CD14-positive monocyte (primary cell): ENCODE measurements around the gene NDE1. TPM values are rescaled to one million over a fixed set of nuclear protein-coding genes. Genes with fewer than 3 reads are reported as not detected.
A peak's percentile ranks its signal among the peaks of the same experiment; 100 is the strongest.

Experiments used
- DNase-seq, 3 donors: peaks; one replicate each; pipeline ENCODE4 v3.0.0-alpha.2; 2011 to 2022
- H2AFZ ChIP-seq: 2 replicates; pipeline ENCODE4 v1.6.0; 2012; ENCODE audit warnings: mild to moderate bottlenecking, low read depth, low read length, inconsistent platforms; ENCODE audit not compliant: insufficient read depth, poor library complexity, severe bottlenecking
- H3K27ac ChIP-seq, 2 donors: 1 replicate in 1 of 2; 2 replicates in 1 of 2; pipeline ENCODE4 v1.5.1; 2012 to 2013; ENCODE audit warnings: low read length in 2 of 2, control low read depth in 1 of 2, inconsistent platforms in 1 of 2, low read depth in 1 of 2, mild to moderate bottlenecking in 1 of 2
- H3K27me3 ChIP-seq, 2 donors: one replicate each; pipeline versions ENCODE4 v1.6.0 to v1.6.1; 2011 to 2013; ENCODE audit warnings: low read length in 2 of 2; ENCODE audit not compliant: control insufficient read depth in 2 of 2, insufficient read depth in 2 of 2
- H3K36me3 ChIP-seq, 2 donors: replicated peaks in 1 of 2; 1 replicate in 1 of 2; 2 replicates in 1 of 2; pipeline versions ENCODE4 v1.5.1 to v1.6.1; 2012 to 2013; ENCODE audit warnings: low read length in 2 of 2, control low read depth in 1 of 2, inconsistent platforms in 1 of 2, mild to moderate bottlenecking in 1 of 2; ENCODE audit not compliant: insufficient read depth in 2 of 2, control insufficient read depth in 1 of 2
- H3K4me1 ChIP-seq, 2 donors: 1 replicate in 1 of 2; 2 replicates in 1 of 2; pipeline versions ENCODE4 v1.5.1 to v1.6.1; 2012 to 2013; ENCODE audit warnings: low read length in 2 of 2, control low read depth in 1 of 2, inconsistent platforms in 1 of 2, mild to moderate bottlenecking in 1 of 2, moderate library complexity in 1 of 2; ENCODE audit not compliant: insufficient read depth in 2 of 2, control insufficient read depth in 1 of 2
- H3K4me2 ChIP-seq: replicated peaks from 2 replicates; pipeline ENCODE3; 2012; ENCODE audit warnings: low read length, moderate library complexity, mild to moderate bottlenecking; ENCODE audit not compliant: poor library complexity, severe bottlenecking; ENCODE audit errors: extremely low read depth
- H3K4me3 ChIP-seq, 3 experiments: fragments of 200-600 bp in 1 of 3; sonication (generic) in 1 of 3; replicated peaks in 1 of 3; 1 replicate in 2 of 3; 2 replicates in 1 of 3; pipeline ENCODE4 v1.5.1; 2011 to 2013; ENCODE audit warnings: low read length in 3 of 3, mild to moderate bottlenecking in 3 of 3, control low read depth in 2 of 3, low read depth in 2 of 3, inconsistent platforms in 1 of 3, moderate library complexity in 1 of 3
- H3K79me2 ChIP-seq: 2 replicates; pipeline ENCODE4 v1.6.0; 2012; ENCODE audit warnings: mild to moderate bottlenecking, control low read depth, inconsistent platforms, low read length, moderate library complexity; ENCODE audit not compliant: insufficient read depth
- H3K9ac ChIP-seq: 2 replicates; pipeline ENCODE4 v1.6.0; 2017; ENCODE audit warnings: low read length, mild to moderate bottlenecking; ENCODE audit not compliant: insufficient read depth, poor library complexity, severe bottlenecking
- H3K9me3 ChIP-seq, 2 donors: replicated peaks in 1 of 2; 1 replicate in 1 of 2; 2 replicates in 1 of 2; pipeline versions ENCODE4 v1.5.1 to v1.6.1; 2012 to 2013; ENCODE audit warnings: low read length in 2 of 2, control low read depth in 1 of 2; ENCODE audit not compliant: control insufficient read depth in 1 of 2, insufficient read depth in 1 of 2
- H4K20me1 ChIP-seq: 2 replicates; pipeline ENCODE4 v1.6.0; 2012; ENCODE audit warnings: mild to moderate bottlenecking, low read length, control low read depth, moderate library complexity; ENCODE audit not compliant: insufficient read depth
- H3K27ac Mint-ChIP-seq, 7 donors: one replicate each; pipeline ENCODE4 v1.8.0; 2020; ENCODE audit warnings: mild to moderate bottlenecking in 7 of 7, mixed read lengths in 7 of 7, moderate library complexity in 6 of 7, inconsistent platforms in 2 of 7
- H3K27me3 Mint-ChIP-seq, 3 donors: one replicate each; pipeline ENCODE4 v1.8.0; 2021 to 2022; ENCODE audit warnings: low read depth in 3 of 3, mild to moderate bottlenecking in 3 of 3, mixed read lengths in 3 of 3, moderate library complexity in 3 of 3, inconsistent platforms in 1 of 3
- H3K36me3 Mint-ChIP-seq, 2 donors: one replicate each; pipeline ENCODE4 v1.8.0; 2020; ENCODE audit warnings: mixed read lengths in 2 of 2, inconsistent platforms in 1 of 2, mild to moderate bottlenecking in 1 of 2
- H3K4me1 Mint-ChIP-seq: one replicate; pipeline ENCODE4 v1.8.0; 2020; ENCODE audit warnings: mild to moderate bottlenecking, mixed read lengths
- H3K4me3 Mint-ChIP-seq, 2 donors: one replicate each; pipeline ENCODE4 v1.8.0; 2020; ENCODE audit warnings: mild to moderate bottlenecking in 2 of 2, mixed read lengths in 2 of 2, moderate library complexity in 1 of 2
- H3K9me3 Mint-ChIP-seq, 7 donors: one replicate each; pipeline ENCODE4 v1.8.0; 2020 to 2022; ENCODE audit warnings: mixed read lengths in 7 of 7, mild to moderate bottlenecking in 6 of 7, moderate library complexity in 6 of 7, inconsistent platforms in 2 of 7
- WGBS: methylation state at CpG from one replicate; pipeline ENCODE4 v1.1.5; 2013; ENCODE audit warnings: missing lambda C conversion rate; ENCODE audit not compliant: insufficient coverage; 5-methylcytosine and 5-hydroxymethylcytosine counted together
- intact Hi-C, 2 donors: fragments of 100-400 bp; cut with micrococcal nuclease; formaldehyde crosslinking; loops; one replicate each; pipeline versions ENCODE4 v1.15.0 to v1.15.1; 2023
- polyA plus RNA-seq, 3 donors: library from polyadenylated mRNA; depleted of rRNA in 1 of 3; unstranded in 2 of 3; stranded (reverse) in 1 of 3; fragments of 300-500 nt in 2 of 3; fragments of >200 nt in 1 of 3; fragmentation: Illumina TruSeq in 2 of 3; gene quantifications; 1 replicate in 2 of 3; 2 replicates in 1 of 3; pipeline ENCODE4 v1.2.3, GENCODE V29; 2012 to 2021
- TF ChIP-seq, protein P1 (sequence below): fragments of 200-600 bp; IDR thresholded peaks from one replicate; pipeline ENCODE4 v1.8.0; 2022; ENCODE audit warnings: antibody characterized with exemption, mild to moderate bottlenecking

NDE1 gene
- polyA plus RNA-seq, 3 donors = 26.0 to 47.8 (median 28.0) TPM

- Histone ChIP-seq H3K36me3 (peaks cover 50 to 94% of the 10 kb centered on the region in 2 donors), H3K9ac (no peak overlapping the region), H3K9me3 (no peaks in the 10 kb centered on the region), H3K4me2 (no peak overlapping the region), H3K4me3 (no peak overlapping the region), H3K79me2 (no peaks in the 10 kb centered on the region), H3K27me3 (no peaks in the 10 kb centered on the region), H4K20me1 (peaks cover 23% of the 10 kb centered on the region), H3K4me1 (no peaks in the 10 kb centered on the region), H2AFZ (no peak overlapping the region), H3K27ac (peak overlapping the region in 1 of 2 donors; percentile 37)
- no peak for DNase-seq
- WGBS = 34% methylated on average over 3 of the region's 8 CpGs
- Mint-ChIP-seq H3K4me1 (peaks cover 2% of the 10 kb centered on the region), H3K9me3 (no peaks in the 10 kb centered on the region), H3K27ac (peak overlapping the region in 1 of 7 donors; percentile 30), H3K4me3 (no peak overlapping the region), H3K36me3 (peaks cover 60 to 92% of the 10 kb centered on the region in 2 donors), H3K27me3 (peaks cover 0 to 3% (median 2%) of the 10 kb centered on the region in 3 donors)
- TF ChIP-seq, protein P1, sequence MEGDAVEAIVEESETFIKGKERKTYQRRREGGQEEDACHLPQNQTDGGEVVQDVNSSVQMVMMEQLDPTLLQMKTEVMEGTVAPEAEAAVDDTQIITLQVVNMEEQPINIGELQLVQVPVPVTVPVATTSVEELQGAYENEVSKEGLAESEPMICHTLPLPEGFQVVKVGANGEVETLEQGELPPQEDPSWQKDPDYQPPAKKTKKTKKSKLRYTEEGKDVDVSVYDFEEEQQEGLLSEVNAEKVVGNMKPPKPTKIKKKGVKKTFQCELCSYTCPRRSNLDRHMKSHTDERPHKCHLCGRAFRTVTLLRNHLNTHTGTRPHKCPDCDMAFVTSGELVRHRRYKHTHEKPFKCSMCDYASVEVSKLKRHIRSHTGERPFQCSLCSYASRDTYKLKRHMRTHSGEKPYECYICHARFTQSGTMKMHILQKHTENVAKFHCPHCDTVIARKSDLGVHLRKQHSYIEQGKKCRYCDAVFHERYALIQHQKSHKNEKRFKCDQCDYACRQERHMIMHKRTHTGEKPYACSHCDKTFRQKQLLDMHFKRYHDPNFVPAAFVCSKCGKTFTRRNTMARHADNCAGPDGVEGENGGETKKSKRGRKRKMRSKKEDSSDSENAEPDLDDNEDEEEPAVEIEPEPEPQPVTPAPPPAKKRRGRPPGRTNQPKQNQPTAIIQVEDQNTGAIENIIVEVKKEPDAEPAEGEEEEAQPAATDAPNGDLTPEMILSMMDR = no peak
- intact Hi-C loops = loop anchor here (10.0 kb wide), 2 partner anchors 180 to 280 kb away; no protein-coding TSS in a partner anchor
These were observed 55.1 kb downstream of the NDE1 start for GRCh38 chr16:15705064-15705565.

DNA sequence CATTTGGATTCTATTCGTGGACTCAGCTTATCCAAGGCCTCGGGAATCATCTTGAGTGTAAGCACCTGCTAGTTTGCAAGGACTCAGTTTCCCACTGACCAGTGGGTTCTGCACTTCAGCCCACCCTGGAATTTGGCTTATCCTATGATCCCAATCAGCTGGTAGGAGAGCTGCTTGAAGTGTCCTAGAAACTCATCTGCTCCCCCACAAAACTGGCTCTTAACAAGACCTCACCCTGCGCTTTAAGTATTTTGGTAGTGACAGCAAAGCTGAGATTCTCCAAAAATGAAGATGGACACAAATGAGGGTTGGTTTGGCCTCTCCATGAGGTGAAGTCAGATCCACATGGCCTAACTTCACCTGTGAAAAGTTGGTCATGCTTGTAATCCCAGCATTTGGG is 57.3 kb downstream of the NDE1 start:
- intact Hi-C loops = loop anchor here (10.0 kb wide), 2 partner anchors 183 to 283 kb away; no protein-coding TSS in a partner anchor
- no peak overlapping the region for H3K4me3 Mint-ChIP-seq
- H4K20me1 ChIP-seq = peaks cover 37% of the 10 kb centered on the region
- WGBS = 100% methylated on average over 3 of the region's 3 CpGs
- no peak overlapping the region for H3K27ac ChIP-seq
- no peaks in the 10 kb centered on the region for H3K79me2 ChIP-seq
- no peaks in the 10 kb centered on the region for H3K4me1 ChIP-seq
- H3K4me1 Mint-ChIP-seq = peaks cover 2% of the 10 kb centered on the region
- no peaks in the 10 kb centered on the region for H3K9me3 ChIP-seq
- no peak overlapping the region for H3K4me3 ChIP-seq
- no peak overlapping the region for H3K9ac ChIP-seq
- peaks cover 29 to 79% of the 10 kb centered on the region in 2 donors for H3K36me3 ChIP-seq
- no peak overlapping the region for H3K27ac Mint-ChIP-seq
- H3K4me2 ChIP-seq = no peak overlapping the region
- DNase-seq = no peak
- H3K36me3 Mint-ChIP-seq = peaks cover 42 to 76% of the 10 kb centered on the region in 2 donors
- H2AFZ ChIP-seq = no peak overlapping the region
- peaks cover 0 to 3% (median 0%) of the 10 kb centered on the region in 7 donors for H3K9me3 Mint-ChIP-seq
- H3K27me3 ChIP-seq = no peaks in the 10 kb centered on the region
- TF ChIP-seq, protein P1 = no peak
- H3K27me3 Mint-ChIP-seq = peaks cover 0 to 3% (median 2%) of the 10 kb centered on the region in 3 donors
